HCT116 (cell line): ENCODE measurements around the gene ARFRP1.

ENCODE experiments used
- CBX3 ChIP-seq: IDR thresholded peaks from 2 replicates; pipeline ENCODE4 v1.6.1; 2012; ENCODE audit warnings: low read depth
- CEBPB ChIP-seq: IDR thresholded peaks from 2 replicates; pipeline ENCODE4 v1.6.1; 2012; ENCODE audit warnings: low read depth
- CTCF ChIP-seq, 3 experiments: fragments of 200-600 bp in 1 of 3; sonication (generic) in 1 of 3; IDR thresholded peaks in 2 of 3; conservative IDR thresholded peaks in 1 of 3; 2 replicates each; pipeline ENCODE4 v1.5.1; 2012 to 2017; ENCODE audit warnings: low read depth in 2 of 3, low read length in 2 of 3, antibody characterized with exemption in 1 of 3, borderline replicate concordance in 1 of 3, control low read depth in 1 of 3, mild to moderate bottlenecking in 1 of 3, mixed read lengths in 1 of 3, mixed run types in 1 of 3, moderate library complexity in 1 of 3; ENCODE audit not compliant: insufficient read depth in 1 of 3
- EZH2 ChIP-seq: fragments of 200-600 bp; sonication (generic); IDR thresholded peaks from 2 replicates; pipeline ENCODE4 v1.6.1; 2017; ENCODE audit warnings: antibody characterized with exemption, mixed run types
- JUND ChIP-seq: IDR thresholded peaks from 2 replicates; pipeline ENCODE4 v1.6.1; 2012
- MAX ChIP-seq: IDR thresholded peaks from 2 replicates; pipeline ENCODE4 v1.6.1; 2012
- POLR2A ChIP-seq: IDR thresholded peaks from 2 replicates; pipeline ENCODE4 v1.7.0; 2011; ENCODE audit warnings: borderline replicate concordance; ENCODE audit not compliant: insufficient read depth, insufficient read length; ENCODE audit errors: extremely low read depth
- REST ChIP-seq: IDR thresholded peaks from 2 replicates; pipeline ENCODE4 v1.6.1; 2012; ENCODE audit warnings: low read depth
- YY1 ChIP-seq: IDR thresholded peaks from 2 replicates; pipeline ENCODE4 v1.6.1; 2011; ENCODE audit warnings: low read length, low read depth, moderate library complexity, mild to moderate bottlenecking; ENCODE audit not compliant: insufficient replicate concordance; ENCODE audit errors: extremely low read depth
- ZNF274 ChIP-seq: fragments of 200-500 bp; sonication (Bioruptor generic); IDR thresholded peaks from 2 replicates; pipeline ENCODE4 v1.6.1; 2014; ENCODE audit warnings: mild to moderate bottlenecking, low read depth, low read length, inconsistent platforms

- TF ChIP-seq CTCF (IDR thresholded peaks at IDR 0.05 in 2 of 3, conservative IDR thresholded peaks at IDR 0.05 in 1 of 3; ENCODE audit: borderline replicate concordance in 1 of 3, insufficient read depth in 1 of 3, low read depth in 2 of 3, low read length in 2 of 3) (no peak), MAX (no peak), EZH2 (no peak), POLR2A (no peak), CEBPB (no peak), CBX3 (no peak), REST (no peak), YY1 (no peak), ZNF274 (no peak), JUND (no peak)
These were observed 13.8 kb downstream of the ARFRP1 start for GRCh38 chr20:63693733-63694583.
